ENCODE data around the gene EIF2AK3. TPM values are rescaled to one million over a fixed set of nuclear protein-coding genes. Genes with fewer than 3 reads are reported as not detected.

Gene EIF2AK3
- total RNA-seq, 8 experiments from 2014 or later: 17.7 to 39.8 (median 25.0) TPM

- no peak overlapping the region for H3K27ac ChIP-seq
- H3K4me1 ChIP-seq (replicated peaks in 1 of 2): peaks cover 0 to under 1% of the 10 kb centered on the region in 2 donors
- in situ Hi-C loops (cut with MboI; ENCODE audit: low pct_unique_long_range_greater_than_20kb in 2 of 9, low sequenced_read_pairs in 9 of 9, unreplicated experiment in 9 of 9): no loop called here
- ATAC-seq (replicated peaks in 6 of 8): no peak
- 71 to 100% (median 92%) methylated on average over 1 to 3 of the region's 3 CpGs for whole genome bisulfite sequencing, 10 experiments
- no peak overlapping the region for H3K4me3 ChIP-seq
These were observed 20.8 kb downstream of the EIF2AK3 start for GRCh38 chr2:88606371-88607030.

- Histone ChIP-seq H3K4me3 (no peak overlapping the region), H3K27ac (no peak overlapping the region), H3K4me1 (replicated peaks in 1 of 2) (peaks cover 5 to 20% of the 10 kb centered on the region in 2 donors)
- WGBS, 10 experiments: 24 to 100% (median 80%) methylated on average over 1 to 4 of the region's 4 CpGs; no CpG with 5 or more reads in 1 of the 10 experiments
- ATAC-seq (replicated peaks in 6 of 8): no peak
- in situ Hi-C loops (cut with MboI; ENCODE audit: low pct_unique_long_range_greater_than_20kb in 2 of 9, low sequenced_read_pairs in 9 of 9, unreplicated experiment in 9 of 9): no loop called here
These were observed 24.1 kb downstream of the EIF2AK3 start for GRCh38 chr2:88603146-88603545.

GRCh38 chr2:88602022-88602421, 25.2 kb downstream of the EIF2AK3 start:
- 8 to 75% (median 52%) methylated on average over 1 to 4 of the region's 4 CpGs; no CpG with 5 or more reads in 1 of the 10 experiments for WGBS, 10 experiments
- H3K4me1 ChIP-seq (replicated peaks in 1 of 2): peaks cover 5 to 20% of the 10 kb centered on the region in 2 donors
- no peak overlapping the region for H3K4me3 ChIP-seq
- ATAC-seq (replicated peaks in 6 of 8): no peak
- in situ Hi-C loops (cut with MboI; ENCODE audit: low pct_unique_long_range_greater_than_20kb in 2 of 9, low sequenced_read_pairs in 9 of 9, unreplicated experiment in 9 of 9): no loop called here
- H3K27ac ChIP-seq: no peak overlapping the region

GRCh38 chr2:88601286-88601685, 26.0 kb downstream of the EIF2AK3 start:
- WGBS, 10 experiments: 85 to 100% (median 93%) methylated on average over 1 to 2 of the region's 2 CpGs; no CpG with 5 or more reads in 4 of the 10 experiments
- H3K27ac ChIP-seq: peak overlapping the region in 1 of 2 donors; percentile 46
- peaks cover 5 to 20% of the 10 kb centered on the region in 2 donors for H3K4me1 ChIP-seq (replicated peaks in 1 of 2)
- no peak overlapping the region for H3K4me3 ChIP-seq
- peak in 1 of 8 experiments; percentile 43 for ATAC-seq (replicated peaks in 6 of 8)
- in situ Hi-C loops (cut with MboI; ENCODE audit: low pct_unique_long_range_greater_than_20kb in 2 of 9, low sequenced_read_pairs in 9 of 9, unreplicated experiment in 9 of 9): no loop called here

- Histone ChIP-seq H3K27ac (peak overlapping the region in 1 of 2 donors; percentile 46), H3K4me3 (no peak overlapping the region)
- in situ Hi-C loops (cut with MboI; ENCODE audit: low pct_unique_long_range_greater_than_20kb in 2 of 9, low sequenced_read_pairs in 9 of 9, unreplicated experiment in 9 of 9): no loop called here
These were observed 27.2 kb downstream of the EIF2AK3 start for GRCh38 chr2:88600038-88600465.

GRCh38 chr2:88599527-88599926, 27.7 kb downstream of the EIF2AK3 start:
- ATAC-seq (replicated peaks in 6 of 8): no peak
- Histone ChIP-seq H3K27ac (peak overlapping the region in 1 of 2 donors; percentile 2), H3K4me1 (replicated peaks in 1 of 2) (peaks cover 5 to 20% of the 10 kb centered on the region in 2 donors), H3K4me3 (no peak overlapping the region)
- WGBS, 10 experiments: 79 to 100% (median 91%) methylated on average over 1 to 2 of the region's 2 CpGs; no CpG with 5 or more reads in 3 of the 10 experiments
- in situ Hi-C loops (cut with MboI; ENCODE audit: low pct_unique_long_range_greater_than_20kb in 2 of 9, low sequenced_read_pairs in 9 of 9, unreplicated experiment in 9 of 9): loop anchor here in 2 of 9 experiments (10.0 kb wide), 2 partner anchors 65 to 75 kb away; no protein-coding TSS in a partner anchor

More at GRCh38 chr2:88600038-88600465, 27.2 kb downstream of the EIF2AK3 start:
- WGBS, 10 experiments: 0 to 60% (median 29%) methylated on average over 1 to 4 of the region's 4 CpGs; no CpG with 5 or more reads in 1 of the 10 experiments
- H3K4me1 ChIP-seq (replicated peaks in 1 of 2): peaks cover 5 to 20% of the 10 kb centered on the region in 2 donors
- peak; percentile 87 to 100 (median 100) for ATAC-seq (replicated peaks in 6 of 8)

- Histone ChIP-seq H3K4me3 (no peak overlapping the region), H3K4me1 (replicated peaks in 1 of 2) (peaks cover 5 to 20% of the 10 kb centered on the region in 2 donors), H3K27ac (no peak overlapping the region)
- no peak for ATAC-seq (replicated peaks in 6 of 8)
- in situ Hi-C loops (cut with MboI; ENCODE audit: low pct_unique_long_range_greater_than_20kb in 2 of 9, low sequenced_read_pairs in 9 of 9, unreplicated experiment in 9 of 9): loop anchor here in 2 of 9 experiments (10.0 kb wide), 2 partner anchors 68 to 78 kb away; no protein-coding TSS in a partner anchor
These were observed 30.1 kb downstream of the EIF2AK3 start for GRCh38 chr2:88597168-88597567.

GRCh38 chr2:88596141-88596830, 31.0 kb downstream of the EIF2AK3 start:
- Histone ChIP-seq H3K4me1 (replicated peaks in 1 of 2) (peaks cover 3 to 17% of the 10 kb centered on the region in 2 donors), H3K27ac (no peak overlapping the region), H3K4me3 (no peak overlapping the region)
- ATAC-seq (replicated peaks in 6 of 8): no peak
- in situ Hi-C loops (cut with MboI; ENCODE audit: low pct_unique_long_range_greater_than_20kb in 2 of 9, low sequenced_read_pairs in 9 of 9, unreplicated experiment in 9 of 9): loop anchor here in 2 of 9 experiments (10.0 kb wide), 2 partner anchors 69 to 79 kb away; no protein-coding TSS in a partner anchor
- 85 to 98% (median 91%) methylated on average over 5 to 8 of the region's 8 CpGs; no CpG with 5 or more reads in 1 of the 10 experiments for whole genome bisulfite sequencing, 10 experiments

- 83 to 100% (median 98%) methylated on average over 2 of the region's 2 CpGs for WGBS, 10 experiments
These were observed 35.6 kb downstream of the EIF2AK3 start for GRCh38 chr2:88591698-88592097.

GRCh38 chr2:88590998-88591613, 36.2 kb downstream of the EIF2AK3 start:
- no peak overlapping the region for H3K27ac ChIP-seq
- in situ Hi-C loops (cut with MboI; ENCODE audit: low pct_unique_long_range_greater_than_20kb in 2 of 9, low sequenced_read_pairs in 9 of 9, unreplicated experiment in 9 of 9): loop anchor here in 3 of 9 experiments (5.0 to 10.0 kb wide), 3 partner anchors 74 to 84 kb away; no protein-coding TSS in a partner anchor
- peak in 7 of 8 experiments; percentile 38 to 79 (median 74) for ATAC-seq (replicated peaks in 6 of 8)
- H3K4me3 ChIP-seq: no peak overlapping the region
- H3K4me1 ChIP-seq (replicated peaks in 1 of 2): no peaks in the 10 kb centered on the region
- 88 to 100% (median 100%) methylated on average over 2 of the region's 2 CpGs; no CpG with 5 or more reads in 3 of the 10 experiments for WGBS, 10 experiments

More at GRCh38 chr2:88591698-88592097, 35.6 kb downstream of the EIF2AK3 start:
- in situ Hi-C loops (cut with MboI; ENCODE audit: low pct_unique_long_range_greater_than_20kb in 2 of 9, low sequenced_read_pairs in 9 of 9, unreplicated experiment in 9 of 9): loop anchor here in 3 of 9 experiments (5.0 to 10.0 kb wide), 3 partner anchors 73 to 83 kb away; no protein-coding TSS in a partner anchor
- Histone ChIP-seq H3K4me1 (replicated peaks in 1 of 2) (no peaks in the 10 kb centered on the region), H3K4me3 (no peak overlapping the region), H3K27ac (no peak overlapping the region)
- no peak for ATAC-seq (replicated peaks in 6 of 8)

- ATAC-seq (replicated peaks in 6 of 8): no peak
- no peak overlapping the region for H3K4me3 ChIP-seq
- WGBS, 10 experiments: 52 to 100% (median 87%) methylated on average over 2 to 6 of the region's 6 CpGs
- H3K4me1 ChIP-seq (replicated peaks in 1 of 2): no peaks in the 10 kb centered on the region
- H3K27ac ChIP-seq: no peak overlapping the region
- in situ Hi-C loops (cut with MboI; ENCODE audit: low pct_unique_long_range_greater_than_20kb in 2 of 9, low sequenced_read_pairs in 9 of 9, unreplicated experiment in 9 of 9): no loop called here
These were observed 41.3 kb downstream of the EIF2AK3 start for GRCh38 chr2:88585969-88586368.

GRCh38 chr2:88582030-88582429, 45.2 kb downstream of the EIF2AK3 start:
- Histone ChIP-seq H3K4me3 (no peak overlapping the region), H3K27ac (no peak overlapping the region), H3K4me1 (replicated peaks in 1 of 2) (no peaks in the 10 kb centered on the region)
- peak in 1 of 8 experiments; percentile 20 for ATAC-seq (replicated peaks in 6 of 8)
- in situ Hi-C loops (cut with MboI; ENCODE audit: low pct_unique_long_range_greater_than_20kb in 2 of 9, low sequenced_read_pairs in 9 of 9, unreplicated experiment in 9 of 9): no loop called here
- WGBS, 10 experiments: 83 to 100% methylated on average over 1 of the region's 1 CpG; no CpG with 5 or more reads in 8 of the 10 experiments
